NCI-H748 treated with DMSO at 0.1 percent for 48 hours (cell line): Measurements from ENCODE around the gene MPHOSPH10.
"Not testable (repeated sequence)": the region's sequence is repeated elsewhere in the genome, so short reads cannot be mapped to it uniquely, and the experiment has no call there.

Experiments
- DNase-seq: peaks from one replicate; lab custom pipeline; 2025; lab: John Stamatoyannopoulos, UW

The MPHOSPH10 gene

DNA sequence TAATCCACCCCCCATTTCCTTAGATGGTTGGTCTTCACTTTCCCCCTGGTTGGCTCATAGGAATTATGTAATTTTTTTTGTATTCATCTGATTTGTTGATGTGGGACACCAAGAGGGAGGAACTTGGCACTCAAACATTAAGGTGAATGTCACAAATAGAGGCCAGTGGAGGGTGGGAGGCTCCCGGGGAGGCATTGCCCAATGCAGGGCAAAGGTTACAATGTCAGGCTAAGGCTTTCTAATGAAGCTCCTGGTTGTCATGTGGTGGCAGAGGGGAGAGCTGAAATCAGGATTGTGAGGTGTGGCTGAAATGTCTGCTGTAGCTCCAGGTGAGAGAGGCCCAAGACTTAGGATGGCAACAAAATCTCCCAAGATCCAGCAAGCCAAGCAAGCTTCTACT, 42.7 kb downstream of the MPHOSPH10 start:
- no peak for DNase-seq

DNA sequence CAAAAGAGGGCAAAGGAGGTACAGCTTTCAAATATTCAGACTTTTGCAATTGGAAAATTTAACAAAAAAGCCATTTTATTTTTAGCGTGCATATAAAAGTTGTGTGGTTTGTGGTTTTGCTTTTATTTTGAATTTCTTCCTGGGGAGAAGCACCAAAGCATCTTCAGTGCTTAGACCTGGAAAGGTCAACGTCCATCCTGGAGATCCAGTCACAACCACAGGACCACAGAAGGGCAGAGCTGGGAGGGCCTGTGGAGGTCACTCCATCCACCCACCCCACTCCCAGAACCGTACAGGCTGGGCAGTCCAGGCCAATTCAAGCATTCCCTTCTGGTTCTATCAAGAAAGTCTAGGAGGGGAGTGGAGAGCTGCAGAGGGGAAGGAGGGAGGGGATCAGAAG, 43.8 kb downstream of the MPHOSPH10 start:
- DNase-seq: no peak

DNA sequence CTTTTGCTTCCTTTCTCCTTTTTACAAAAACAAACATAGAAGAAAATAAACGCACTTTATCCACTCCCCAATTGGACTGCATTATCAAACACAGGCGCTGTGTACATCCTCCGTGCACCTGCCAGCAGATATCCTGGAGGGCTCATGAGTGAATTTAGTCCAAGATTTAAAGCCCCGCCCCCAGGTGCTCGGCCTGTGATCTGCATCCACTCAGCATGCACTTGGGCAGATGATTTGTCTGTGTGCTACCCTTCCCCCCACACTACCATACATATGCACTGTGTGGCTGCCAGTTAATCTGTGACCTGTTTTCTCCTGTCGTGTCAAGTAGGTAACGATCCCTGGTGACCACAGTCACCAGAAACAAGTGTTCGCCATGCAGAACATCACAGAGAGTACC, 48.4 kb downstream of the MPHOSPH10 start:
- not testable (repeated sequence) for DNase-seq

DNA sequence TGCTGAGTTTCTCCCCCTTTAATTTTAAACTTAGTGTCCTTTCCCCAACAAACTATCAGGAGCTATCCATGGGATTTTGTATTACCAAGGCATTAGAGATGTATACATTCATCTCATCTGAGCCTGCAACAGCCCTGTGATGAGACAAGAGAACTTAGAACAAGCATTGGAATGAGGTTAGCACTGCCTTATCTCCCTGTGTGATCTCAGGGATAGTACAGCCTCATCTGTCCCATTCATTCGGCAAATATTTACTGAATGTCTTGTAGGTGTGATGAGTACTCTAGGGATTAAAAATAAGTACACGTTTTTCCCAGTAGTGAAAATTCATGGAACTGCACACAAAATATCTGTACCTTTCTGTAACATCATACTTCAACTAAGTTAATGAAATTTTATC, 50.9 kb downstream of the MPHOSPH10 start:
- DNase-seq: no peak

DNA sequence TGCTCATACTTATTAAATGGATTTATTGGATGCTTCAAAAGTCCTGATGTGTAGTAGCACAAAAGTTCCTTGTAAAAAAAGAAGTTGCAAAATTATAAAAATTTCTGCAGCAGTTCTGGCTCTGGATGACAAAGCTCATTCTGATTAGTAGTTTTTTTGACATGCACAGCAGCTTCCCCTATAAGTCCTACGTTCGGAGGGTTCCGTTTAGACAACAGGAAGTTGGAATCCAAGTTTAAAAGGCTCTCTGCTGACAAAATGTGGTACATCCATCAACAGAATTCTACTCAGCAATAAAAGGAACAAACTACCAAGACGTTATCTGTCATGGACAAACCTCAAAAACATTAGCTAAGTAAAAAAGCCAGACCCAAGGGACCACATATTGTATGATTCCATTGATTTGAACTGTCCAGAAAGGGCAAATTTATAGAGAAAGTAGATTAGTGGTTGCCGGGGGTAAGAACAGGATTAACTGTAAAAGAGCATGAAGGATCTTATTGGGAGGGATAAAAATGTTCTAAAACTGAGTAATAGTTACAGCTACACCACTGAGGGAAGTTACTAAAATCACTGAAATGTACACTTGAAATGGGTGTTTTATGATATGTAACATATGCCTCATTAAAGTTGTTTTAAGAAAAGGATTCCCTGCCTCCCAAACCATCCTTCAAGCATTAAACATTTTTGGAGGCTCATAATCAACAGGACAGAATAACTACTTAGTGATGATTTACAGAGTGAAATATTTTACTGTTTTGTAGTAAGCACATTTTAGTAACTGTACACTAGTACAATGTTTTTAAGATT, 53.1 kb downstream of the MPHOSPH10 start:
- not testable (repeated sequence) for DNase-seq

DNA sequence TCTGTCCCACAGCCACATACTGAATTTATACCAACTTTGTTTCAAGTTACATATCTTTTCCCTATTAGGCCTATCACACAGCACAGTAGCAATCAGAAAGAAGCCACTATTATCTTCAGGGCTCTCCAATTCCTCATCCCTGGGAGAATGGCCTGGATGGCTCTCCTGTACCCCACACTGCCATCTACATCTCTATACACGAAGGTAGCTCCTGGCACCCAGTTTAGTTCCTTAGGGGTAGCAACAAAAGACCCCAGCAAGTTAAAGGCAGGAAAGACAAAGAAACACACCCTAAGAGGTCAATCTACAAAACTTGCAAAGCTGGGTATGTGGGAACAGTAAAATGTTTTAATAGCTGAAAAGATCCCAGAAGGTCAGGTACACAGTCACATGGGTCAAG, 56.5 kb downstream of the MPHOSPH10 start:
- DNase-seq: no peak

DNA sequence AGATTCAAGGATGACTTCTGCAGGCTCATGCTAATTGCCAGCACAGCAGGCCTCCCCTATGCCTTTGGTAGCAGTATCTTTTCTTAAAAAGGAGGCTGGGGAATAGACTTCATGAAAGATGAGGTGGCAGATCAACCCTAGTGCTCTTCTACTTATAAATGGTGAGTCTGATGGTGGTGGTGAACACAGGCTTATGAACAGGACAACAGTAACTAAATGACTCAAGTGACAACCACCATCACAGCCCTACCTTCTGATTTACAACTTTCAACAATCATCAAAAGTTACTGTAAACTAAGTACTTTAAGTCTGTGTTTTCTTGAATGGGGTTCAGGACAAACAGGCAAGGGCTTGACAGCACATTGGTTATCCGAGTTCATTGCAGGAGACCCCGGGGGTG, 57.2 kb downstream of the MPHOSPH10 start:
- no peak for DNase-seq

DNA sequence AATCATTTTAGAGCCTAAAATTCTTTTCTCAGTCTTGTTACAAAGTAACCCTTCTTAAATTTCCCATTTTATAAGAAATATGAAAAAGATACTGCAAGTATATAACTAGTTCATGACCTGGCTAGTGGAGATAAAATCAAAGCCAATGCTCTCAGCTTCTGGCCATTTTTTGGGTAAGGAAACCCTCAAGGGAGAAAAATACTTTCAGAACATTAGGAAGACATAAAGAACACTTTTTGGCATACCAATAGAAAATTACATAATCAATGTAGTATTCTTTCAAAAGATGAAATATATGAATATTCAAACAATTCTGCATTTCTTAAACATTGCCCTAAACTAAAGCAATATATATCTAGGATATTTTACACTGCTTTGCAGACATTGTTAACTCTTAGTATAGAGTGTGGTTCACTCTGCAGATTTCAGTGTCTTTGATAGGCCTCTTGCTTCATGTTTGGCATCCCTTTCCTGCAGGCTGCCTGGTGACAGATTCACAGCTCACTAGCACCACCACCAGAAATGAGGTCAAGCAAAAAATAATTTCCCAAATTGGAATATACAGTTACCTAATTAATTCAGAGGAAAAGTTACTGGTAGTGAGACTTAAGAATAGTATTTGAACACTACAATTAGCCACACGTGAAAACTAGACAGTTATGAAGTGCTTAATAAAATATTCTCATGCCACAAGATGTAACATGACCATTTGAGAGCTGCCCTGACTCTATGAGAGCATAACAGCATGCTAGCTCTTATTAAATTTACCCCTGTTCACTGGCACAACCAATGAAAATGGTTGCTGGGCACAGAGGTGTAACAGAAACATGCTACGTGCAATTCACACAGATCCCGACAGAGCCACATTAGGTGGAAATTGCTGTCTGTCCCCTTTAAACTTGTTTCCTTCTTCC, 60.5 kb downstream of the MPHOSPH10 start:
- DNase-seq: no peak

DNA sequence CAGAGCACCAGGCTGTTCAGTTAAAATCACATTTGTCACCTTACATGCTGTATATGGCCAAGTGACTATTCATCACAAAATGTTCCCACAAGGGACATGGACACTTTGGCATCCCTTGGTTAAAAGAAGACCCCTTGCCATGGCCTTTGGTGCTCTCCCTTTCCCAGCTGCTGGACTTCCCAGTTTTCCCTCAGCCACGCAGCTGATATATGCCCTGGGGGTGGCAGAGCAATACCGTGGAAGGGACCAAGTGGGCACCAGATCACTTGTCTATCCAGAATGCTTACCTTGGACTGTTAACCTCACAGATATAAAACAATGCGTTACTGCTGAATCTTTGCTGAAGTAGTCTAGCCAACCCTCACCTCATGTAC, 61.1 kb downstream of the MPHOSPH10 start:
- no peak for DNase-seq
